Neuronal stem cell (in vitro differentiated cells): Measurements from ENCODE around the gene WDR82.

Source experiments
- DNase-seq: peaks from one replicate; pipeline ENCODE4 v3.0.0-alpha.2; 2013; ENCODE audit warnings: low spot score
- H2AFZ ChIP-seq: one replicate; pipeline ENCODE4 v1.6.1; 2013; ENCODE audit warnings: mild to moderate bottlenecking, low read length, inconsistent platforms
- H2AK5ac ChIP-seq: 2 replicates; pipeline ENCODE4 v1.6.1; 2013; ENCODE audit warnings: low read depth, mild to moderate bottlenecking, inconsistent platforms, low read length, moderate library complexity, mixed read lengths
- H2BK120ac ChIP-seq: 2 replicates; pipeline ENCODE4 v1.6.1; 2013; ENCODE audit warnings: low read depth, mild to moderate bottlenecking, inconsistent platforms, low read length, moderate library complexity, mixed read lengths
- H2BK12ac ChIP-seq: one replicate; pipeline ENCODE4 v1.6.1; 2013; ENCODE audit warnings: low read length, inconsistent platforms
- H2BK15ac ChIP-seq: 2 replicates; pipeline ENCODE4 v1.6.1; 2013; ENCODE audit warnings: mild to moderate bottlenecking, low read length, inconsistent platforms, mixed read lengths
- H2BK5ac ChIP-seq: one replicate; pipeline ENCODE4 v1.6.1; 2013; ENCODE audit warnings: inconsistent platforms, mild to moderate bottlenecking, low read length, moderate library complexity
- H3K14ac ChIP-seq: one replicate; pipeline ENCODE4 v1.6.1; 2013; ENCODE audit warnings: low read length, inconsistent platforms
- H3K18ac ChIP-seq: 2 replicates; pipeline ENCODE4 v1.6.1; 2013; ENCODE audit warnings: low read length, inconsistent platforms
- H3K23ac ChIP-seq: 2 replicates; pipeline ENCODE4 v1.6.1; 2013; ENCODE audit warnings: low read depth, mild to moderate bottlenecking, mixed read lengths, low read length, inconsistent platforms; ENCODE audit not compliant: poor library complexity
- H3K27ac ChIP-seq: replicated peaks from 3 replicates; pipeline ENCODE4 v1.5.1; 2013; ENCODE audit warnings: low read length, inconsistent platforms
- H3K27me3 ChIP-seq, 3 experiments: 2 replicates each; pipeline ENCODE4 v1.6.1; 2013; ENCODE audit warnings: low read length in 3 of 3, mild to moderate bottlenecking in 2 of 3, inconsistent platforms in 1 of 3, low read depth in 1 of 3, mixed read lengths in 1 of 3, moderate library complexity in 1 of 3; ENCODE audit not compliant: control insufficient read depth in 3 of 3, insufficient read depth in 3 of 3
- H3K36me3 ChIP-seq, 2 donors: replicated peaks in 1 of 2; 2 replicates each; pipeline ENCODE4 v1.6.1; 2013; ENCODE audit warnings: low read length in 2 of 2; ENCODE audit not compliant: control insufficient read depth in 2 of 2, insufficient read depth in 2 of 2
- H3K4ac ChIP-seq: 2 replicates; pipeline ENCODE4 v1.6.1; 2013; ENCODE audit warnings: inconsistent platforms, mild to moderate bottlenecking, low read length, moderate library complexity
- H3K4me1 ChIP-seq, 2 donors: 1 replicate in 1 of 2; 2 replicates in 1 of 2; pipeline ENCODE4 v1.6.1; 2013; ENCODE audit warnings: low read length in 2 of 2, low read depth in 1 of 2; ENCODE audit not compliant: control insufficient read depth in 2 of 2, insufficient read depth in 1 of 2
- H3K4me2 ChIP-seq: one replicate; pipeline ENCODE4 v1.6.1; 2013; ENCODE audit warnings: mild to moderate bottlenecking, low read length, inconsistent platforms; ENCODE audit not compliant: insufficient read depth, poor library complexity, severe bottlenecking
- H3K4me3 ChIP-seq, 2 donors: 2 replicates each; pipeline ENCODE4 v1.5.1; 2013; ENCODE audit warnings: low read length in 2 of 2, mild to moderate bottlenecking in 2 of 2, inconsistent platforms in 1 of 2, moderate library complexity in 1 of 2
- H3K79me1 ChIP-seq: one replicate; pipeline ENCODE4 v1.6.1; 2013; ENCODE audit warnings: low read depth, mild to moderate bottlenecking, inconsistent platforms, low read length, moderate library complexity
- H3K9ac ChIP-seq: one replicate; pipeline ENCODE4 v1.6.1; 2013; ENCODE audit warnings: mild to moderate bottlenecking, low read depth, low read length, inconsistent platforms; ENCODE audit not compliant: poor library complexity
- H3K9me3 ChIP-seq, 2 donors: replicated peaks in 1 of 2; 2 replicates each; pipeline versions ENCODE3 to v1.6.1; 2013; ENCODE audit warnings: low read length in 2 of 2, mild to moderate bottlenecking in 2 of 2, inconsistent platforms in 1 of 2, low read depth in 1 of 2, mixed read lengths in 1 of 2, moderate library complexity in 1 of 2; ENCODE audit not compliant: control insufficient read depth in 2 of 2, insufficient read depth in 1 of 2
- H4K8ac ChIP-seq: one replicate; pipeline ENCODE4 v1.6.1; 2013; ENCODE audit warnings: low read depth, mild to moderate bottlenecking, inconsistent platforms, low read length, moderate library complexity
- H4K91ac ChIP-seq: one replicate; pipeline ENCODE4 v1.6.1; 2013; ENCODE audit warnings: low read length, low read depth, mild to moderate bottlenecking, inconsistent platforms; ENCODE audit not compliant: poor library complexity
- WGBS, 2 donors: extraction: QIAGEN DNeasy Blood & Tissue Kit; methylation state at CpG; one replicate each; pipeline ENCODE4 v1.1.7; 2013; ENCODE audit warnings: missing lambda C conversion rate in 2 of 2, mixed read lengths in 1 of 2; ENCODE audit not compliant: insufficient read length in 2 of 2, insufficient replicate concordance in 1 of 2; ENCODE audit errors: extremely low coverage in 2 of 2; 5-methylcytosine and 5-hydroxymethylcytosine counted together

The WDR82 gene

GRCh38 chr3:52249683-52250082 lies 28.8 kb downstream of the WDR82 start:
- no peak overlapping the region for H3K4me3 ChIP-seq
- H3K9ac ChIP-seq, result no peak overlapping the region
- H2BK12ac ChIP-seq, result no peak overlapping the region
- no peak overlapping the region for H3K4me2 ChIP-seq
- no peak for DNase-seq
- H2BK15ac ChIP-seq, result no peak overlapping the region
- H2AFZ ChIP-seq, result no peak overlapping the region
- no peak overlapping the region for H2BK120ac ChIP-seq
- H3K36me3 ChIP-seq, result peaks cover 16 to 59% of the 10 kb centered on the region in 2 donors
- no peak overlapping the region for H3K18ac ChIP-seq
- H3K27me3 ChIP-seq, result peaks cover 0 to 20% (median 0%) of the 10 kb centered on the region in 3 experiments
- H2BK5ac ChIP-seq, result no peak overlapping the region
- peaks cover 0 to 5% of the 10 kb centered on the region in 2 donors for H3K4me1 ChIP-seq
- no peaks in the 10 kb centered on the region for H3K79me1 ChIP-seq
- H3K23ac ChIP-seq, result no peak overlapping the region
- WGBS, 2 donors, result no CpG with 5 or more reads among the region's 6 CpGs
- no peak overlapping the region for H3K14ac ChIP-seq
- H3K4ac ChIP-seq, result no peak overlapping the region
- no peak overlapping the region for H2AK5ac ChIP-seq
- H4K91ac ChIP-seq, result no peak overlapping the region
- no peaks in the 10 kb centered on the region for H3K9me3 ChIP-seq
- H3K27ac ChIP-seq, result no peak overlapping the region
- H4K8ac ChIP-seq, result no peak overlapping the region

GRCh38 chr3:52248816-52249547 lies 29.5 kb downstream of the WDR82 start:
- no peak overlapping the region for H2AK5ac ChIP-seq
- no peak overlapping the region for H4K91ac ChIP-seq
- H3K27ac ChIP-seq, result no peak overlapping the region
- no peak overlapping the region for H2BK5ac ChIP-seq
- WGBS, 2 donors, result no CpG with 5 or more reads among the region's 10 CpGs
- peaks cover 0 to 5% of the 10 kb centered on the region in 2 donors for H3K4me1 ChIP-seq
- peaks cover 0 to 25% (median 0%) of the 10 kb centered on the region in 3 experiments for H3K27me3 ChIP-seq
- peaks cover 13 to 52% of the 10 kb centered on the region in 2 donors for H3K36me3 ChIP-seq
- no peak overlapping the region for H3K9ac ChIP-seq
- H3K14ac ChIP-seq, result no peak overlapping the region
- H2AFZ ChIP-seq, result no peak overlapping the region
- H2BK12ac ChIP-seq, result no peak overlapping the region
- H2BK15ac ChIP-seq, result no peak overlapping the region
- no peak overlapping the region for H3K4ac ChIP-seq
- no peak overlapping the region for H3K18ac ChIP-seq
- no peaks in the 10 kb centered on the region for H3K9me3 ChIP-seq
- no peak overlapping the region for H3K23ac ChIP-seq
- no peak overlapping the region for H4K8ac ChIP-seq
- DNase-seq, result no peak
- no peak overlapping the region for H3K4me3 ChIP-seq
- no peak overlapping the region for H2BK120ac ChIP-seq
- no peaks in the 10 kb centered on the region for H3K79me1 ChIP-seq
- H3K4me2 ChIP-seq, result no peak overlapping the region

GRCh38 chr3:52248165-52248541 lies 30.3 kb downstream of the WDR82 start:
- Histone ChIP-seq H3K27ac (no peak overlapping the region), H3K9me3 (peaks cover 4 to 7% of the 10 kb centered on the region in 2 donors), H3K4me3 (no peak overlapping the region), H3K4ac (no peak overlapping the region), H2AK5ac (no peak overlapping the region), H4K8ac (no peak overlapping the region), H3K18ac (no peak overlapping the region), H2BK120ac (no peak overlapping the region), H2AFZ (no peak overlapping the region), H3K4me1 (peaks cover 0 to 5% of the 10 kb centered on the region in 2 donors), H3K27me3 (peaks cover 0 to 26% (median 0%) of the 10 kb centered on the region in 3 experiments), H3K4me2 (no peak overlapping the region), H3K79me1 (no peaks in the 10 kb centered on the region), H3K14ac (no peak overlapping the region), H2BK5ac (no peak overlapping the region), H2BK12ac (no peak overlapping the region), H3K36me3 (peaks cover 6 to 44% of the 10 kb centered on the region in 2 donors), H4K91ac (no peak overlapping the region), H3K9ac (no peak overlapping the region), H3K23ac (no peak overlapping the region), H2BK15ac (no peak overlapping the region)
- no peak for DNase-seq
- no CpG with 5 or more reads among the region's 10 CpGs for WGBS, 2 donors

- Histone ChIP-seq H3K27me3 (peaks cover 0 to 26% (median 0%) of the 10 kb centered on the region in 3 experiments), H2BK5ac (no peak overlapping the region), H2BK12ac (no peak overlapping the region), H2BK120ac (no peak overlapping the region), H2BK15ac (no peak overlapping the region), H3K27ac (no peak overlapping the region), H2AK5ac (no peak overlapping the region), H3K14ac (no peak overlapping the region), H3K4me3 (no peak overlapping the region), H3K9me3 (peaks cover 4 to 7% of the 10 kb centered on the region in 2 donors), H3K23ac (no peak overlapping the region), H4K8ac (no peak overlapping the region), H3K4ac (no peak overlapping the region), H3K36me3 (peaks cover 4 to 38% of the 10 kb centered on the region in 2 donors), H4K91ac (no peak overlapping the region), H3K4me2 (no peak overlapping the region), H3K4me1 (peaks cover 0 to 5% of the 10 kb centered on the region in 2 donors), H2AFZ (no peak overlapping the region), H3K79me1 (no peaks in the 10 kb centered on the region), H3K18ac (no peak overlapping the region), H3K9ac (no peak overlapping the region)
- no peak for DNase-seq
- WGBS, 2 donors, result no CpG with 5 or more reads among the region's 7 CpGs
Observed at GRCh38 chr3:52247409-52248164, 30.9 kb downstream of the WDR82 start.
